HepG2 (cell line): ENCODE measurements around the gene KIF22. TPM values are rescaled to one million over a fixed set of nuclear protein-coding genes. Genes with fewer than 3 reads are reported as not detected.

Source experiments
- ATF7 ChIP-seq, 2 experiments: fragments of 450-650 bp in 1 of 2; sonication (generic) in 1 of 2; formaldehyde crosslinking in 1 of 2; IDR thresholded peaks; 2 replicates each; pipeline versions ENCODE4 v1.4.0 to v1.6.1; 2016 to 2020; ENCODE audit warnings: antibody characterized with exemption in 1 of 2, mild to moderate bottlenecking in 1 of 2, missing genetic modification reagents in 1 of 2
- FIP1L1 ChIP-seq: fragments of 200-400 bp; formaldehyde crosslinking; IDR thresholded peaks from 2 replicates; pipeline ENCODE4 v1.6.1; 2018; ENCODE audit warnings: low read depth, mild to moderate bottlenecking, low read length, moderate library complexity, borderline replicate concordance; ENCODE audit not compliant: insufficient read depth
- HNRNPL ChIP-seq: fragments of 200-400 bp; formaldehyde crosslinking; IDR thresholded peaks from 2 replicates; pipeline ENCODE4 v1.6.1; 2017; ENCODE audit warnings: mild to moderate bottlenecking, low read depth, low read length
- HOXA3 ChIP-seq: sonication (generic); formaldehyde crosslinking; IDR thresholded peaks from 2 replicates; pipeline ENCODE4 v1.5.0; 2020; ENCODE audit warnings: missing genetic modification reagents
- KAT7 ChIP-seq: IDR thresholded peaks from 2 replicates; pipeline ENCODE4 v1.6.1; 2018; ENCODE audit warnings: borderline replicate concordance, missing compliant biosample characterization
- KAT8 ChIP-seq: IDR thresholded peaks from 2 replicates; pipeline ENCODE4 v1.6.1; 2016; ENCODE audit warnings: missing genetic modification reagents, missing compliant biosample characterization
- PRMT3 ChIP-seq: sonication (generic); formaldehyde crosslinking; IDR thresholded peaks from 2 replicates; pipeline ENCODE4 v1.8.1; 2022; ENCODE audit warnings: low read depth, mild to moderate bottlenecking, moderate library complexity, missing genetic modification reagents, borderline replicate concordance
- RFX3 ChIP-seq: IDR thresholded peaks from 2 replicates; pipeline ENCODE4 v1.6.1; 2016; ENCODE audit warnings: missing biosample characterization, missing genetic modification reagents
- SNAPC5 ChIP-seq: sonication (generic); formaldehyde crosslinking; IDR thresholded peaks from 2 replicates; pipeline ENCODE4 v1.8.1; 2023; ENCODE audit warnings: mild to moderate bottlenecking, missing genetic modification reagents, borderline replicate concordance
- THAP7 ChIP-seq: sonication (generic); formaldehyde crosslinking; IDR thresholded peaks from 2 replicates; pipeline ENCODE4 v1.8.1; 2023; ENCODE audit warnings: mild to moderate bottlenecking, missing genetic modification reagents
- TP53 ChIP-seq: sonication (generic); formaldehyde crosslinking; conservative IDR thresholded peaks from 2 replicates; pipeline ENCODE4 v1.4.0; 2020; ENCODE audit warnings: missing genetic modification reagents
- ZBTB14 ChIP-seq: sonication (generic); formaldehyde crosslinking; IDR thresholded peaks from 2 replicates; pipeline ENCODE4 v1.4.0; 2020; ENCODE audit warnings: missing genetic modification reagents
- ZIK1 ChIP-seq: sonication (generic); formaldehyde crosslinking; IDR thresholded peaks from 2 replicates; pipeline ENCODE4 v1.5.0; 2020; ENCODE audit warnings: mild to moderate bottlenecking, low read depth, missing genetic modification reagents, borderline replicate concordance
- ZNF550 ChIP-seq: sonication (generic); formaldehyde crosslinking; IDR thresholded peaks from 2 replicates; pipeline ENCODE4 v1.4.0; 2020; ENCODE audit warnings: mild to moderate bottlenecking, missing genetic modification reagents, borderline replicate concordance
- ZNF619 ChIP-seq: sonication (generic); formaldehyde crosslinking; IDR thresholded peaks from 2 replicates; pipeline ENCODE4 v1.4.0; 2020; ENCODE audit warnings: mild to moderate bottlenecking, missing genetic modification reagents
- polyA plus RNA-seq, 8 experiments: library from polyadenylated mRNA; depleted of rRNA in 3 of 8; stranded (reverse) in 7 of 8; unstranded in 1 of 8; fragments of >200 nt; fragmentation: Illumina TruSeq in 4 of 8; extraction: Trizol in 4 of 8; gene quantifications; 2 replicates each; pipeline versions ENCODE4 v1.2.1 to v1.2.3, GENCODE V29; 2011 to 2016; ENCODE audit warnings: low read depth in 4 of 8, missing spikeins in 1 of 8, mixed read lengths in 1 of 8; ENCODE audit not compliant: insufficient read depth in 1 of 8
- total RNA-seq, 5 experiments: library from RNA; depleted of rRNA; stranded (reverse); fragments of >200 nt; fragmentation: Illumina TruSeq; extraction: Trizol; gene quantifications; 2 replicates each; pipeline ENCODE4 v1.2.3, GENCODE V29; 2016; ENCODE audit warnings: low read depth in 1 of 5
- TF ChIP-seq, protein P1 (sequence below): sonication (generic); formaldehyde crosslinking; IDR thresholded peaks from 2 replicates; pipeline ENCODE4 v1.5.0; 2020; ENCODE audit warnings: missing genetic modification reagents
- TF ChIP-seq, protein P2 (sequence below): sonication (generic); formaldehyde crosslinking; IDR thresholded peaks from 2 replicates; pipeline ENCODE4 v1.5.0; 2020; ENCODE audit warnings: mild to moderate bottlenecking, missing genetic modification reagents
- TF ChIP-seq, protein P3 (sequence below): sonication (generic); formaldehyde crosslinking; IDR thresholded peaks from 2 replicates; pipeline ENCODE4 v1.5.1; 2020; ENCODE audit warnings: mild to moderate bottlenecking, missing genetic modification reagents, moderate library complexity
- TF ChIP-seq, protein P4 (sequence below), 2 experiments: fragments of 450-650 bp in 1 of 2; sonication (generic) in 1 of 2; formaldehyde crosslinking; IDR thresholded peaks; 2 replicates each; pipeline versions ENCODE4 v1.5.0 to v1.8.0; 2020 to 2022; ENCODE audit warnings: mild to moderate bottlenecking in 1 of 2, missing genetic modification reagents in 1 of 2

Gene KIF22
- total and polyA plus RNA-seq, 2 of the 13 experiments (the other 11 are each of a cell fraction or from before 2014, with no cell fraction given) = 95.8 to 118 TPM

DNA sequence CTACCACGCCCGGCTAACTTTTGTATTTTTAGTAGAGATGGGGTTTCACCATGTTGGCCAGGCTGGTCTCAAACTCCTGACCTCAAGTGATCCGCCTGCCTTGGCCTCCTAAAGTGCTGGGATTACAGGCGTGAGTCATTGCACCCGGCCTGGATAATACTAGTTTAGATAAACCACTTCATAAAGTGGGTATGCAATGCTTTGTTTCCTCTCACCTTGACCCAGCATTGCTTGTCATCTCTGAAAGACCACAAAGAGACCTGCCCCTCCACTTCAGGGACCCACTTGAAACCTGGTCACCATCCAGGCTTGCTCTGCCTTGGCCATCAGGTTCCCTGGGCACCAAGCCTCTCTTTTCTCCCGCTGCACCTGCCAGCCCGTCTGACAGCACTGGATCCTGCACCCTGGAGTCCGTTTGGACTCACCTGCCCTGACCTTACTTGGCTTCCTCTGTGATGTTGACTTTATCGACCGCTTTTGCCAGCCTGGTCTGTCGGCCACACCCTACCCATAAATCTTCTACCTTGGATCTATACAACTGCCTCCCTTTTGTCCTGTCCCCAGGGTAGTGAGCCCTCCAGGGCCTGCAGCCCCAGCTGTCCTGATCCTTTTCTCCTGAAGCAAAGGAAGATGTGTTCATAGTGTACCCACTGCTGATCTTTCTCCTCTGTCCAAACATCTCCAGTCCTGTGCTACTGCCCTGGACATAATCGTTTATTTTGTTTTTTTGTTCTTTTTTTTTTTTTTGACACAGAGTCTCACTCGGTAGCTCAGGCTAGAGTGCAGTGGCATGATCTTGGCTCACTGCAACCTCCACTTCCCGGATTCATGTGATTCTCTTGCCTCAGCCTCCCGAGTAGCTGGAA lies 25.2 kb upstream of the KIF22 start (continued):
- 0 out of 2 replicates have a peak, but pooled peaks have one; percentile 61 for TF ChIP-seq THAP7 (CRISPR knock-in tag)
- 0 out of 2 replicates have a peak, but pooled peaks have one; percentile 84 for TF ChIP-seq ZNF550 (CRISPR knock-in tag)
- no peak; the same call in 1 of the 2 replicates for TF ChIP-seq PRMT3 (CRISPR knock-in tag)
- TF ChIP-seq, protein P1, sequence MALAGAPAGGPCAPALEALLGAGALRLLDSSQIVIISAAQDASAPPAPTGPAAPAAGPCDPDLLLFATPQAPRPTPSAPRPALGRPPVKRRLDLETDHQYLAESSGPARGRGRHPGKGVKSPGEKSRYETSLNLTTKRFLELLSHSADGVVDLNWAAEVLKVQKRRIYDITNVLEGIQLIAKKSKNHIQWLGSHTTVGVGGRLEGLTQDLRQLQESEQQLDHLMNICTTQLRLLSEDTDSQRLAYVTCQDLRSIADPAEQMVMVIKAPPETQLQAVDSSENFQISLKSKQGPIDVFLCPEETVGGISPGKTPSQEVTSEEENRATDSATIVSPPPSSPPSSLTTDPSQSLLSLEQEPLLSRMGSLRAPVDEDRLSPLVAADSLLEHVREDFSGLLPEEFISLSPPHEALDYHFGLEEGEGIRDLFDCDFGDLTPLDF (CRISPR knock-in tag) = no peak
- TF ChIP-seq HNRNPL = peak; percentile 91
- TF ChIP-seq ZBTB14 (CRISPR knock-in tag) = no peak
- TF ChIP-seq ZIK1 (CRISPR knock-in tag) = peak; percentile 78
- TF ChIP-seq SNAPC5 = no peak
- peak; percentile 94; the same call in 1 of the 2 replicates for TF ChIP-seq ZNF619 (CRISPR knock-in tag)
- TF ChIP-seq, protein P2, sequence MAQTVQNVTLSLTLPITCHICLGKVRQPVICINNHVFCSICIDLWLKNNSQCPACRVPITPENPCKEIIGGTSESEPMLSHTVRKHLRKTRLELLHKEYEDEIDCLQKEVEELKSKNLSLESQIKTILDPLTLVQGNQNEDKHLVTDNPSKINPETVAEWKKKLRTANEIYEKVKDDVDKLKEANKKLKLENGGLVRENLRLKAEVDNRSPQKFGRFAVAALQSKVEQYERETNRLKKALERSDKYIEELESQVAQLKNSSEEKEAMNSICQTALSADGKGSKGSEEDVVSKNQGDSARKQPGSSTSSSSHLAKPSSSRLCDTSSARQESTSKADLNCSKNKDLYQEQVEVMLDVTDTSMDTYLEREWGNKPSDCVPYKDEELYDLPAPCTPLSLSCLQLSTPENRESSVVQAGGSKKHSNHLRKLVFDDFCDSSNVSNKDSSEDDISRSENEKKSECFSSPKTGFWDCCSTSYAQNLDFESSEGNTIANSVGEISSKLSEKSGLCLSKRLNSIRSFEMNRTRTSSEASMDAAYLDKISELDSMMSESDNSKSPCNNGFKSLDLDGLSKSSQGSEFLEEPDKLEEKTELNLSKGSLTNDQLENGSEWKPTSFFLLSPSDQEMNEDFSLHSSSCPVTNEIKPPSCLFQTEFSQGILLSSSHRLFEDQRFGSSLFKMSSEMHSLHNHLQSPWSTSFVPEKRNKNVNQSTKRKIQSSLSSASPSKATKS = 0 out of 2 replicates have a peak, but pooled peaks have one; percentile 59
- TF ChIP-seq KAT7 (CRISPR knock-in tag) = peak; percentile 69; the same call in 1 of the 2 replicates
- TF ChIP-seq, protein P3, sequence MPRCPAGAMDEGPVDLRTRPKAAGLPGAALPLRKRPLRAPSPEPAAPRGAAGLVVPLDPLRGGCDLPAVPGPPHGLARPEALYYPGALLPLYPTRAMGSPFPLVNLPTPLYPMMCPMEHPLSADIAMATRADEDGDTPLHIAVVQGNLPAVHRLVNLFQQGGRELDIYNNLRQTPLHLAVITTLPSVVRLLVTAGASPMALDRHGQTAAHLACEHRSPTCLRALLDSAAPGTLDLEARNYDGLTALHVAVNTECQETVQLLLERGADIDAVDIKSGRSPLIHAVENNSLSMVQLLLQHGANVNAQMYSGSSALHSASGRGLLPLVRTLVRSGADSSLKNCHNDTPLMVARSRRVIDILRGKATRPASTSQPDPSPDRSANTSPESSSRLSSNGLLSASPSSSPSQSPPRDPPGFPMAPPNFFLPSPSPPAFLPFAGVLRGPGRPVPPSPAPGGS = peak; percentile 80
- TF ChIP-seq FIP1L1 = no peak
- TF ChIP-seq ATF7 (IDR thresholded peaks at IDR 0.05) = no peak
- no peak; the same call in 1 of the 2 replicates for TF ChIP-seq ATF7 (CRISPR knock-in tag; IDR thresholded peaks at IDR 0.05)
- TF ChIP-seq RFX3 (CRISPR knock-in tag) = no peak
- TF ChIP-seq HOXA3 (CRISPR knock-in tag) = peak; percentile 96
- TF ChIP-seq, protein P4, sequence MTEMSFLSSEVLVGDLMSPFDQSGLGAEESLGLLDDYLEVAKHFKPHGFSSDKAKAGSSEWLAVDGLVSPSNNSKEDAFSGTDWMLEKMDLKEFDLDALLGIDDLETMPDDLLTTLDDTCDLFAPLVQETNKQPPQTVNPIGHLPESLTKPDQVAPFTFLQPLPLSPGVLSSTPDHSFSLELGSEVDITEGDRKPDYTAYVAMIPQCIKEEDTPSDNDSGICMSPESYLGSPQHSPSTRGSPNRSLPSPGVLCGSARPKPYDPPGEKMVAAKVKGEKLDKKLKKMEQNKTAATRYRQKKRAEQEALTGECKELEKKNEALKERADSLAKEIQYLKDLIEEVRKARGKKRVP (CRISPR knock-in tag; IDR thresholded peaks at IDR 0.05) = no peak
- peak; percentile 83; the same call in 1 of the 2 replicates for TF ChIP-seq TP53
- peak; percentile 87 for TF ChIP-seq KAT8
